ENCODE data around the gene PRDM16. TPM values are rescaled to one million over a fixed set of nuclear protein-coding genes. Genes with fewer than 3 reads are reported as not detected.

PRDM16 gene
- total RNA-seq, 1 experiment from 2014 or later = 1.6 TPM

- H3K9me3 Mint-ChIP-seq = no peaks in the 10 kb centered on the region
- no peak overlapping the region for H3K4me3 Mint-ChIP-seq
- H3K36me3 Mint-ChIP-seq = no peaks in the 10 kb centered on the region
- no peak for ATAC-seq
- H3K27me3 Mint-ChIP-seq (ENCODE audit: low read depth) = no peaks in the 10 kb centered on the region
- no peak for DNase-seq (ENCODE audit: low spot score)
- ChIA-PET POLR2A (no interaction called here), CTCF (no interaction called here)
- H3K4me1 Mint-ChIP-seq = no peaks in the 10 kb centered on the region
- no peak overlapping the region for H3K27ac Mint-ChIP-seq
- TF ChIP-seq RORB (CRISPR knock-in tag; IDR thresholded peaks at IDR 0.05) = no peak
- no peak for TF ChIP-seq TEAD1 (CRISPR knock-in tag; IDR thresholded peaks at IDR 0.05)
Measured at GRCh38 chr1:3180915-3181314, 111.9 kb downstream of the PRDM16 start.

- H3K4me1 Mint-ChIP-seq = no peaks in the 10 kb centered on the region
- ChIA-PET CTCF (no interaction called here), POLR2A (no interaction called here)
- no peaks in the 10 kb centered on the region for H3K36me3 Mint-ChIP-seq
- no peak overlapping the region for H3K4me3 Mint-ChIP-seq
- DNase-seq (ENCODE audit: low spot score) (no peak), ATAC-seq (no peak)
- H3K27me3 Mint-ChIP-seq (ENCODE audit: low read depth) = no peaks in the 10 kb centered on the region
- no peak for TF ChIP-seq SOX15 (CRISPR knock-in tag; IDR thresholded peaks at IDR 0.05)
- no peak for TF ChIP-seq USF2 (CRISPR knock-in tag; IDR thresholded peaks at IDR 0.05)
- no peak for TF ChIP-seq TEAD4 (CRISPR knock-in tag; IDR thresholded peaks at IDR 0.05)
- no peak for TF ChIP-seq ZNF138 (CRISPR knock-in tag; conservative IDR thresholded peaks at IDR 0.05)
- TF ChIP-seq NFE2L1 (CRISPR knock-in tag; IDR thresholded peaks at IDR 0.05) = no peak
- TF ChIP-seq CBFB (CRISPR knock-in tag; IDR thresholded peaks at IDR 0.05; ENCODE audit: low read depth) = no peak
- no peak for TF ChIP-seq ZNF263 (CRISPR knock-in tag; IDR thresholded peaks at IDR 0.05; ENCODE audit: low read depth)
- TF ChIP-seq CREB1 (CRISPR knock-in tag; IDR thresholded peaks at IDR 0.05) = no peak
- no peak for TF ChIP-seq AR (CRISPR knock-in tag; IDR thresholded peaks at IDR 0.05)
- no peak for TF ChIP-seq SMAD4 (CRISPR knock-in tag; IDR thresholded peaks at IDR 0.05)
- TF ChIP-seq E2F1 (CRISPR knock-in tag; IDR thresholded peaks at IDR 0.05) = no peak
- TF ChIP-seq MXD4 (CRISPR knock-in tag; IDR thresholded peaks at IDR 0.05; ENCODE audit: borderline replicate concordance) = no peak
- no peak for TF ChIP-seq ERG (CRISPR knock-in tag; IDR thresholded peaks at IDR 0.05)
- no peak for TF ChIP-seq CDX4 (CRISPR knock-in tag; IDR thresholded peaks at IDR 0.05; ENCODE audit: borderline replicate concordance)
- no peak for TF ChIP-seq E2F5 (CRISPR knock-in tag; IDR thresholded peaks at IDR 0.05)
- no peak for TF ChIP-seq ZNF281 (CRISPR knock-in tag; IDR thresholded peaks at IDR 0.05)
- no peak for TF ChIP-seq ETV6 (CRISPR knock-in tag; IDR thresholded peaks at IDR 0.05)
- TF ChIP-seq ATF1 (CRISPR knock-in tag; IDR thresholded peaks at IDR 0.05) = no peak
- no peak for TF ChIP-seq ESRRA (CRISPR knock-in tag; IDR thresholded peaks at IDR 0.05; ENCODE audit: borderline replicate concordance)
- no peak overlapping the region for H3K27ac Mint-ChIP-seq
- no peaks in the 10 kb centered on the region for H3K9me3 Mint-ChIP-seq
Measured at GRCh38 chr1:3181956-3182355, 113.0 kb downstream of the PRDM16 start.
